PC-9 (cell line): ENCODE data around the gene TRA2B. TPM values are rescaled to one million over a fixed set of nuclear protein-coding genes. Genes with fewer than 3 reads are reported as not detected.

Source experiments
- BruUV-seq: library from RNA; stranded (reverse); fragments of 400-500 nt; replicated peaks from 2 replicates; lab custom pipeline; 2021; lab: Mats Ljungman, UMichigan
- CTCF ChIA-PET: fragments of 300-600 bp; sonication (Branson Sonifier 250); formaldehyde crosslinking; loops from one replicate; lab custom pipeline; 2022; ENCODE audit warnings: antibody characterized with exemption; lab: Charles Lee
- POLR2A ChIA-PET: fragments of 300-600 bp; sonication (Branson Sonifier 250); formaldehyde crosslinking; loops from one replicate; lab custom pipeline; 2022; ENCODE audit warnings: antibody characterized with exemption; ENCODE audit not compliant: unreplicated experiment; lab: Charles Lee
- DNase-seq, 2 experiments: peaks; one replicate each; pipeline versions ENCODE4 v3.0.0 to v3.0.0-alpha.2; 2015 to 2022; ENCODE audit warnings: mixed read lengths in 1 of 2
- H2AFZ ChIP-seq: fragments of 200-600 bp; sonication (generic); 2 replicates; pipeline ENCODE4 v1.8.1; 2017; ENCODE audit warnings: antibody characterized with exemption
- H3F3A ChIP-seq: fragments of 200-600 bp; sonication (generic); 2 replicates; pipeline ENCODE4 v1.8.1; 2017; ENCODE audit warnings: antibody characterized with exemption, mild to moderate bottlenecking, low read depth; ENCODE audit not compliant: insufficient read depth
- H3K27ac ChIP-seq: fragments of 200-600 bp; sonication (generic); 2 replicates; pipeline ENCODE4 v1.6.1; 2016; ENCODE audit warnings: mixed run types
- H3K27me3 ChIP-seq: fragments of 200-600 bp; sonication (generic); 2 replicates; pipeline ENCODE4 v1.6.1; 2016; ENCODE audit warnings: low read depth, mixed run types; ENCODE audit not compliant: insufficient read depth
- H3K36me3 ChIP-seq: fragments of 200-600 bp; sonication (generic); 2 replicates; pipeline ENCODE4 v1.6.1; 2016; ENCODE audit warnings: low read depth, mixed run types
- H3K4me1 ChIP-seq: fragments of 200-600 bp; sonication (generic); replicated peaks from 2 replicates; pipeline ENCODE4 v1.6.1; 2016; ENCODE audit warnings: mixed run types; ENCODE audit not compliant: insufficient read depth
- H3K4me2 ChIP-seq: fragments of 200-600 bp; sonication (generic); 2 replicates; pipeline ENCODE4 v1.6.1; 2017; ENCODE audit warnings: mixed run types
- H3K4me3 ChIP-seq: fragments of 200-600 bp; sonication (generic); 2 replicates; pipeline ENCODE4 v1.6.1; 2016; ENCODE audit warnings: mixed run types
- H3K79me2 ChIP-seq: fragments of 200-600 bp; sonication (generic); 2 replicates; pipeline ENCODE4 v1.6.1; 2017; ENCODE audit warnings: low read depth, mixed run types
- H3K9me2 ChIP-seq: fragments of 200-600 bp; sonication (generic); 2 replicates; pipeline ENCODE4 v1.8.1; 2017; ENCODE audit warnings: mild to moderate bottlenecking; ENCODE audit not compliant: insufficient read depth
- H3K9me3 ChIP-seq: fragments of 200-600 bp; sonication (generic); 2 replicates; pipeline ENCODE4 v1.8.1; 2016; ENCODE audit warnings: low read depth; ENCODE audit not compliant: insufficient read depth
- H4K20me1 ChIP-seq: fragments of 200-600 bp; sonication (generic); 2 replicates; pipeline ENCODE4 v1.8.1; 2017; ENCODE audit not compliant: insufficient read depth
- EZH2 ChIP-seq: fragments of 200-600 bp; sonication (generic); IDR thresholded peaks from 2 replicates; pipeline ENCODE4 v1.8.0; 2017; ENCODE audit warnings: antibody characterized with exemption, low read depth
- intact Hi-C: fragments of 100-400 bp; cut with micrococcal nuclease; formaldehyde crosslinking; loops from one replicate; pipeline ENCODE4 v1.10.0; 2022; ENCODE audit not compliant: unreplicated experiment
- total RNA-seq: library from RNA; stranded (reverse); gene quantifications from 2 replicates; pipeline ENCODE4 v1.2.3, GENCODE V29; 2021
- TF ChIP-seq, protein P1 (sequence below): fragments of 200-600 bp; sonication (generic); conservative IDR thresholded peaks from 2 replicates; pipeline ENCODE4 v1.6.1; 2017; ENCODE audit warnings: mixed run types, antibody characterized with exemption, mild to moderate bottlenecking, moderate library complexity

Gene TRA2B
- total RNA-seq, 1 experiment from 2014 or later: 158 TPM

GRCh38 chr3:185959609-185960521, 22.1 kb upstream of the TRA2B start:
- peaks cover 61% of the 10 kb centered on the region for H3K79me2 ChIP-seq
- H3F3A ChIP-seq: peaks cover 37% of the 10 kb centered on the region
- H3K9me2 ChIP-seq: no peaks in the 10 kb centered on the region
- peak; percentile 74 to 91 for DNase-seq
- no peak overlapping the region for H2AFZ ChIP-seq
- H4K20me1 ChIP-seq: peaks cover 40% of the 10 kb centered on the region
- CTCF ChIA-PET: interaction anchor here (0.6 to 2.2 kb wide), 6 partner anchors 16 to 1264 kb away, joined by 4 to 20 read pairs (median 4); no protein-coding TSS in a partner anchor
- POLR2A ChIA-PET: interaction anchor here (0.6 to 1.7 kb wide), 17 partner anchors 10 to 1480 kb away, joined by 3 to 29 read pairs (median 6); partner anchors contain the start of gene TRA2B
- H3K27me3 ChIP-seq: no peaks in the 10 kb centered on the region
- no TSS peak for BruUV-seq
- peaks cover 49% of the 10 kb centered on the region for H3K4me1 ChIP-seq
- peak overlapping the region; percentile 77 for H3K4me3 ChIP-seq
- H3K36me3 ChIP-seq: peaks cover 39% of the 10 kb centered on the region
- peak overlapping the region; percentile 96 for H3K27ac ChIP-seq
- peak overlapping the region; percentile 84 for H3K4me2 ChIP-seq
- no peaks in the 10 kb centered on the region; the same call in 1 of the 2 replicates for H3K9me3 ChIP-seq
- intact Hi-C loops: loop anchor here (1.0 to 5.0 kb wide), 3 partner anchors 17 to 228 kb away; no protein-coding TSS in a partner anchor
- no peak for TF ChIP-seq EZH2
- TF ChIP-seq, protein P1, sequence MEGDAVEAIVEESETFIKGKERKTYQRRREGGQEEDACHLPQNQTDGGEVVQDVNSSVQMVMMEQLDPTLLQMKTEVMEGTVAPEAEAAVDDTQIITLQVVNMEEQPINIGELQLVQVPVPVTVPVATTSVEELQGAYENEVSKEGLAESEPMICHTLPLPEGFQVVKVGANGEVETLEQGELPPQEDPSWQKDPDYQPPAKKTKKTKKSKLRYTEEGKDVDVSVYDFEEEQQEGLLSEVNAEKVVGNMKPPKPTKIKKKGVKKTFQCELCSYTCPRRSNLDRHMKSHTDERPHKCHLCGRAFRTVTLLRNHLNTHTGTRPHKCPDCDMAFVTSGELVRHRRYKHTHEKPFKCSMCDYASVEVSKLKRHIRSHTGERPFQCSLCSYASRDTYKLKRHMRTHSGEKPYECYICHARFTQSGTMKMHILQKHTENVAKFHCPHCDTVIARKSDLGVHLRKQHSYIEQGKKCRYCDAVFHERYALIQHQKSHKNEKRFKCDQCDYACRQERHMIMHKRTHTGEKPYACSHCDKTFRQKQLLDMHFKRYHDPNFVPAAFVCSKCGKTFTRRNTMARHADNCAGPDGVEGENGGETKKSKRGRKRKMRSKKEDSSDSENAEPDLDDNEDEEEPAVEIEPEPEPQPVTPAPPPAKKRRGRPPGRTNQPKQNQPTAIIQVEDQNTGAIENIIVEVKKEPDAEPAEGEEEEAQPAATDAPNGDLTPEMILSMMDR: peak; percentile 11; the same call in 1 of the 2 replicates

- no peaks in the 10 kb centered on the region for H3K27me3 ChIP-seq
- H3F3A ChIP-seq: peaks cover 40% of the 10 kb centered on the region
- H3K9me2 ChIP-seq: no peaks in the 10 kb centered on the region
- TF ChIP-seq, protein P1: no peak
- TF ChIP-seq EZH2: no peak
- no TSS peak for BruUV-seq
- no peak for DNase-seq
- ChIA-PET POLR2A (no interaction called here), CTCF (interaction anchor here (0.7 to 2.0 kb wide), 2 partner anchors 15 to 320 kb away, joined by 4 to 13 read pairs; no protein-coding TSS in a partner anchor)
- H4K20me1 ChIP-seq: peaks cover 28% of the 10 kb centered on the region
- no peak overlapping the region for H3K4me3 ChIP-seq
- H3K4me1 ChIP-seq: peaks cover 37% of the 10 kb centered on the region
- H3K9me3 ChIP-seq: no peaks in the 10 kb centered on the region; the same call in 1 of the 2 replicates
- peak overlapping the region; percentile 96 for H3K27ac ChIP-seq
- no peak overlapping the region for H2AFZ ChIP-seq
- intact Hi-C loops: loop anchor here (1.0 kb wide), 1 partner anchor 15 kb away; no protein-coding TSS in a partner anchor
- H3K36me3 ChIP-seq: peaks cover 32% of the 10 kb centered on the region
- H3K79me2 ChIP-seq: peaks cover 49% of the 10 kb centered on the region
- H3K4me2 ChIP-seq: peak overlapping the region; percentile 84
Measured at GRCh38 chr3:185958626-185959025, 20.8 kb upstream of the TRA2B start.

DNA sequence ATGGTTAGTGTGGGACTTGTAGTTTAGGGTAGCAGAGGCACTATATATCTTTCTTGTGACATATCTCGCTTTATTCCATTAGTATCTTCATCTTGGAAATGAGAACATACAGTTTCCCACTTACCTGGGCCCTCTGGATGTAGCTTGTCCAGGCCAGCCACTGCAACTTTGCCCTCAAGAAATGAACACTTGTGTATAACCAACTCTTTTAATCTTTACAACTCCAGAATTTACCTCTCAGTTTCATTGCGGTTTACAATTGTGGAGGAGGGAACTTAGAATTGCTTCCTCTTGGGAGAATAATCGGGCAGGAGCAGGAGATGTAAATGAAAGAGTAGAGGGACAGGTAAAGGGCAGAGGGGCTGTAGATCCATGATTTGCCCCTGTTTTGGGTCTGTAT, 18.4 kb upstream of the TRA2B start:
- ChIA-PET POLR2A (no interaction called here), CTCF (interaction anchor here (5.8 kb wide), 1 partner anchor 13 kb away, joined by 45 read pairs; no protein-coding TSS in a partner anchor)
- Histone ChIP-seq H3K27me3 (no peaks in the 10 kb centered on the region), H3F3A (peaks cover 34% of the 10 kb centered on the region), H3K4me3 (no peak overlapping the region), H2AFZ (no peak overlapping the region), H3K36me3 (0 out of 2 replicates have a peak, but pooled peaks cover 12% of the 10 kb centered on the region), H3K9me2 (no peaks in the 10 kb centered on the region), H3K27ac (no peak overlapping the region), H3K4me2 (no peak overlapping the region), H3K9me3 (no peaks in the 10 kb centered on the region; the same call in 1 of the 2 replicates), H3K4me1 (peaks cover 22% of the 10 kb centered on the region), H3K79me2 (peaks cover 25% of the 10 kb centered on the region), H4K20me1 (peaks cover 5% of the 10 kb centered on the region; the same call in 1 of the 2 replicates)
- intact Hi-C loops: no loop called here
- no peak for DNase-seq
- no peak for TF ChIP-seq EZH2
- TF ChIP-seq, protein P1: no peak
- BruUV-seq: no TSS peak
